HG03342 (cell line): ENCODE measurements around the gene DRP2.
"Not testable (repeated sequence)": the region's sequence is repeated elsewhere in the genome, so short reads cannot be mapped to it uniquely, and the experiment has no call there.

Experiments used
- ATAC-seq: cut with Tn5 transposase; IDR thresholded peaks from one replicate; pipeline ENCODE4 v1.9.1; 2021; ENCODE audit warnings: mild to moderate bottlenecking, moderate library complexity; ENCODE audit not compliant: unreplicated experiment

DRP2 gene

GRCh38 chrX:101237041-101237440 lies 17.5 kb downstream of the DRP2 start:
- no peak for ATAC-seq

- ATAC-seq: no peak
Measured at GRCh38 chrX:101241531-101241930, 21.9 kb downstream of the DRP2 start.

- ATAC-seq: no peak
Measured at GRCh38 chrX:101252634-101253033, 33.0 kb downstream of the DRP2 start.

- ATAC-seq: no peak
Measured at GRCh38 chrX:101257448-101258258, 38.1 kb downstream of the DRP2 start.

GRCh38 chrX:101258259-101258581 lies 38.6 kb downstream of the DRP2 start:
- ATAC-seq: no peak

GRCh38 chrX:101260435-101260834 lies 40.8 kb downstream of the DRP2 start:
- no peak for ATAC-seq

- ATAC-seq: no peak
Measured at GRCh38 chrX:101262590-101262989, 43.0 kb downstream of the DRP2 start.

GRCh38 chrX:101263766-101264165 lies 44.2 kb downstream of the DRP2 start:
- no peak for ATAC-seq

GRCh38 chrX:101265869-101266428 lies 46.4 kb downstream of the DRP2 start:
- ATAC-seq: no peak

GRCh38 chrX:101274198-101274597 lies 54.6 kb downstream of the DRP2 start:
- ATAC-seq: no peak

GRCh38 chrX:101276238-101276637 lies 56.7 kb downstream of the DRP2 start:
- ATAC-seq: no peak

GRCh38 chrX:101287402-101287801 lies 67.8 kb downstream of the DRP2 start:
- ATAC-seq: peak; percentile 81

GRCh38 chrX:101290957-101291603 lies 71.5 kb downstream of the DRP2 start, which contains the start of gene TAF7L:
Gene TAF7L, minus strand, starts transcription at chrX:101291334. Its CDS starts 3,791 bp downstream, at chrX:101287543.
- ATAC-seq: no peak

GRCh38 chrX:101295603-101296002 lies 76.0 kb downstream of the DRP2 start:
- ATAC-seq: not testable (repeated sequence)

GRCh38 chrX:101303790-101304189 lies 84.2 kb downstream of the DRP2 start:
- ATAC-seq: no peak
